ENCODE measurements around the gene APP. TPM values are rescaled to one million over a fixed set of nuclear protein-coding genes. Genes with fewer than 3 reads are reported as not detected.

APP gene
- total RNA-seq, 4 donors from 2014 or later = 209 to 297 (median 240) TPM

DNA sequence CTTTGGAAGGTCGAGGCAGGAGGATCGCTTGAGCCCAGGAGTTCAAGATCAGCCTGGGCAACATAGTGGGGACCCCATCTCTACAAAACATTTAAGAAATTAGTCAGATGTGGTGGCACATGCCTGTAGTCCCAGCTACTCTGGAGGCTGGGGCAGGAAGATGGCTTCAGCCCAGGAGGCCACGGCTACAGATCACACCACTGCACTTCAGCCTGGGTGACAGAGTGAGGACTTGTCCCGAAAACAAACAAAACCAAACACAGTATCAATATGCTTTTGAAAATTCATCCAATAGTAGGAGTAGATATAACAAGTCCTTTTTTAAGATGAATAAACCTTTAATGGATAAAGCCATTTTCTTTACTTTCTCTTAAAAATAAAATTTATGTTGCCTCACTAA is 8.5 kb downstream of the APP start:
- Histone ChIP-seq H3K4me3 (no peak overlapping the region), H3K27me3 (no peaks in the 10 kb centered on the region), H3K4me1 (peaks cover 0 to 3% (median 0%) of the 10 kb centered on the region in 4 donors), H3K9me3 (no peaks in the 10 kb centered on the region), H3K27ac (no peak overlapping the region), H3K36me3 (no peaks in the 10 kb centered on the region)
- TF ChIP-seq CTCF (IDR thresholded peaks at IDR 0.05) (no peak), POLR2A (IDR thresholded peaks at IDR 0.05) (no peak)
- no peak for DNase-seq

DNA sequence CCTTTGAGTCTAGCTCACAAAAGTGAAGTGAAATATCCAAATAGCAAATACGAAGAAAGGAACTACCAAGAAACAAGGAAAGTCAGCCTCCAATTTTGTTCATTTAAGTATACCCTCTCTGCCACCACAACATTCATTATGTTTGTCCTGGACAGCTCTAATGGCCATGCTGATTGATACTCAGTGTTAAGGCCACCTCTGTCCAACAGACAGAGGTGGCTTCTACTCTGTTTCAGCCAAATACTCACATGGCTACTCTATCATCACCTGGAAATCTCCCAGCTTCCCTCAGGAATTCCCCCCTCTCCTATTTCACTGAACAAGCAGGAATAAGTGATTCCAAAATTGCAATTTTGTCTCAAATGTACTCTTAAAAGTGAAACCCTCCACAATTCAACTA is 10.7 kb downstream of the APP start:
- H3K27ac ChIP-seq = no peak overlapping the region
- no peaks in the 10 kb centered on the region for H3K9me3 ChIP-seq
- peaks cover 0 to 3% (median 0%) of the 10 kb centered on the region in 4 donors for H3K4me1 ChIP-seq
- H3K4me3 ChIP-seq = no peak overlapping the region
- TF ChIP-seq POLR2A (IDR thresholded peaks at IDR 0.05) (no peak), CTCF (IDR thresholded peaks at IDR 0.05) (no peak)
- H3K27me3 ChIP-seq = no peaks in the 10 kb centered on the region
- DNase-seq = no peak
- no peaks in the 10 kb centered on the region for H3K36me3 ChIP-seq

GRCh38 chr21:26157801-26158200 is 12.8 kb downstream of the APP start:
- H3K36me3 ChIP-seq = no peaks in the 10 kb centered on the region

DNA sequence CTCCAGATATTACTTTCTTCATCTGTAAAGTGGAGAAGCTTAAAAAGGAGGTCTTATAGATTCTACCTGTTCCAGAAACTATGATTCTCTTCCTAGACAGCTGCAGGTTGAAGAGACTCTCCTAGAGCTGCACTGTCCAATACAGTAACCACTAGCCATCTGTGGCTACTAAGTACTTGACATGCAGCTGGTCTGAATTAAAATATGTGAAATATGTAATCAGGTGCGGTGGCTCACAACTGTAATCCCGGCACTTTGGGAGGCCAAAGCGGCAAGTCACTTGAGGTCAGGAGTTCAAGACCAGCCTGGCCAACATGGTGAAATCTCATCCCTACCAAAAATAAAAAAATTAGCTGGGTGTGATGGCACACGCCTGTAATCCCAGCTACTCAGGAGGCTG is 15.8 kb downstream of the APP start:
- no peaks in the 10 kb centered on the region for H3K36me3 ChIP-seq
- DNase-seq = no peak
- H3K4me1 ChIP-seq = peaks cover 0 to 3% (median 0%) of the 10 kb centered on the region in 4 donors
- H3K27me3 ChIP-seq = no peaks in the 10 kb centered on the region
- no peaks in the 10 kb centered on the region for H3K9me3 ChIP-seq
- H3K4me3 ChIP-seq = no peak overlapping the region
- no peak for TF ChIP-seq CTCF (IDR thresholded peaks at IDR 0.05)
- no peak for TF ChIP-seq POLR2A (IDR thresholded peaks at IDR 0.05)
- no peak overlapping the region for H3K27ac ChIP-seq

More at GRCh38 chr21:26157801-26158200, 12.8 kb downstream of the APP start:
- H3K4me3 ChIP-seq = no peak overlapping the region
- no peak for DNase-seq
- TF ChIP-seq CTCF (IDR thresholded peaks at IDR 0.05) = no peak
- TF ChIP-seq POLR2A (IDR thresholded peaks at IDR 0.05) = no peak
- no peaks in the 10 kb centered on the region for H3K9me3 ChIP-seq
- no peak overlapping the region for H3K27ac ChIP-seq
- H3K4me1 ChIP-seq = peaks cover 0 to 3% (median 0%) of the 10 kb centered on the region in 4 donors
- H3K27me3 ChIP-seq = no peaks in the 10 kb centered on the region

DNA sequence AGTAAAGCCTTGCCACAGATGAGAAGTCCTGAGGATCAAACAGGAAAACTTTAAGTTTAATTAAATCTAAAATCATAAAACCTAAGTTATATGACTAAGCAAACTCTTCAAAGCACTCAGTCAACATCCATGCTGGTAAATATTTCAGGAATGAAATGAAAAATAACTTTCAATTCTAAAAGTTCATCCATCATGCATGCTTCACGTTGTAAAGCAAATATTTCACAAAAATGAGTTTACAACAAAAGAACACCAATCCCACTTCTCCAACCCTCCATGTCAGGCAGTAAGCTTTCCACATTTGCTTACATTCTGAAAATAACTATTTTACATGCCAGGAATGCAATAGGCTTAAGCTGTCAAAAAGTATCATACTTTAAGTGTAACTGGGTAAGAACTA is 16.8 kb downstream of the APP start:
- H3K9me3 ChIP-seq = no peaks in the 10 kb centered on the region
- no peaks in the 10 kb centered on the region for H3K27me3 ChIP-seq
- TF ChIP-seq CTCF (IDR thresholded peaks at IDR 0.05) (no peak), POLR2A (IDR thresholded peaks at IDR 0.05) (no peak)
- H3K4me3 ChIP-seq = no peak overlapping the region
- H3K36me3 ChIP-seq = no peaks in the 10 kb centered on the region
- H3K27ac ChIP-seq = no peak overlapping the region
- DNase-seq = no peak
- H3K4me1 ChIP-seq = peaks cover 0 to 3% (median 0%) of the 10 kb centered on the region in 4 donors

GRCh38 chr21:26148840-26149354 is 21.7 kb downstream of the APP start:
- TF ChIP-seq POLR2A (IDR thresholded peaks at IDR 0.05) (no peak), CTCF (IDR thresholded peaks at IDR 0.05) (no peak)
- Histone ChIP-seq H3K27ac (no peak overlapping the region), H3K4me3 (no peak overlapping the region), H3K36me3 (no peaks in the 10 kb centered on the region), H3K27me3 (no peaks in the 10 kb centered on the region), H3K4me1 (peaks cover 0 to 9% (median 0%) of the 10 kb centered on the region in 4 donors), H3K9me3 (no peaks in the 10 kb centered on the region)
- no peak for DNase-seq
